Mesendoderm (in vitro differentiated cells): ENCODE measurements around the gene NKAIN4.

ENCODE experiments used
- DNase-seq: peaks from one replicate; pipeline ENCODE4 v3.0.0; 2013
- H2AK5ac ChIP-seq: 2 replicates; pipeline ENCODE4 v1.6.1; 2013; ENCODE audit warnings: low read length, inconsistent platforms
- H2BK120ac ChIP-seq: 2 replicates; pipeline ENCODE4 v1.6.1; 2013; ENCODE audit warnings: low read depth, mild to moderate bottlenecking, low read length, moderate library complexity, mixed read lengths
- H2BK15ac ChIP-seq: replicated peaks from 2 replicates; pipeline ENCODE4 v1.6.1; 2013; ENCODE audit warnings: low read depth, mild to moderate bottlenecking, moderate library complexity
- H2BK5ac ChIP-seq: 2 replicates; pipeline ENCODE4 v1.6.1; 2013; ENCODE audit warnings: low read length, inconsistent platforms
- H3K18ac ChIP-seq: 2 replicates; pipeline ENCODE4 v1.6.1; 2013; ENCODE audit warnings: mild to moderate bottlenecking, low read length, mixed read lengths
- H3K23ac ChIP-seq: one replicate; pipeline ENCODE4 v1.6.1; 2013; ENCODE audit warnings: low read length
- H3K27ac ChIP-seq: 2 replicates; pipeline ENCODE4 v1.5.1; 2013; ENCODE audit warnings: low read depth, mild to moderate bottlenecking, inconsistent platforms, low read length, moderate library complexity
- H3K27me3 ChIP-seq: 2 replicates; pipeline ENCODE4 v1.6.1; 2013; ENCODE audit warnings: low read length, control low read depth, mild to moderate bottlenecking, inconsistent platforms; ENCODE audit not compliant: insufficient read depth, poor library complexity
- H3K36me3 ChIP-seq: 2 replicates; pipeline ENCODE4 v1.6.1; 2013; ENCODE audit warnings: low read length, inconsistent platforms; ENCODE audit not compliant: control insufficient read depth, insufficient read depth
- H3K4ac ChIP-seq: one replicate; pipeline ENCODE4 v1.6.1; 2013; ENCODE audit warnings: low read depth, mild to moderate bottlenecking, low read length, moderate library complexity
- H3K4me1 ChIP-seq: 2 replicates; pipeline ENCODE4 v1.6.1; 2013; ENCODE audit warnings: low read depth, low read length, inconsistent platforms; ENCODE audit not compliant: control insufficient read depth
- H3K4me2 ChIP-seq: 2 replicates; pipeline ENCODE4 v1.6.1; 2013; ENCODE audit warnings: low read length
- H3K4me3 ChIP-seq: 2 replicates; pipeline ENCODE4 v1.5.1; 2013; ENCODE audit warnings: mild to moderate bottlenecking, low read length
- H3K56ac ChIP-seq: one replicate; pipeline ENCODE4 v1.6.1; 2013; ENCODE audit warnings: low read length
- H3K79me1 ChIP-seq: 2 replicates; pipeline ENCODE4 v1.6.1; 2013; ENCODE audit warnings: low read length, inconsistent platforms
- H3K79me2 ChIP-seq: 2 replicates; pipeline ENCODE4 v1.6.1; 2013; ENCODE audit warnings: mild to moderate bottlenecking, low read length; ENCODE audit not compliant: control insufficient read depth, insufficient read depth
- H3K9ac ChIP-seq: 2 replicates; pipeline ENCODE4 v1.6.1; 2013; ENCODE audit warnings: low read length, inconsistent platforms
- H4K5ac ChIP-seq: one replicate; pipeline ENCODE4 v1.6.1; 2013; ENCODE audit warnings: low read length
- H4K8ac ChIP-seq: one replicate; pipeline ENCODE4 v1.6.1; 2013; ENCODE audit warnings: low read depth, mild to moderate bottlenecking, control low read depth, low read length, moderate library complexity
- WGBS: extraction: QIAGEN DNeasy Blood & Tissue Kit; methylation state at CpG from one replicate; pipeline ENCODE4 v1.1.7; 2013; ENCODE audit warnings: low lambda C conversion rate, missing lambda C conversion rate; ENCODE audit not compliant: insufficient coverage; ENCODE audit errors: extremely low coverage; 5-methylcytosine and 5-hydroxymethylcytosine counted together

NKAIN4 gene

DNA sequence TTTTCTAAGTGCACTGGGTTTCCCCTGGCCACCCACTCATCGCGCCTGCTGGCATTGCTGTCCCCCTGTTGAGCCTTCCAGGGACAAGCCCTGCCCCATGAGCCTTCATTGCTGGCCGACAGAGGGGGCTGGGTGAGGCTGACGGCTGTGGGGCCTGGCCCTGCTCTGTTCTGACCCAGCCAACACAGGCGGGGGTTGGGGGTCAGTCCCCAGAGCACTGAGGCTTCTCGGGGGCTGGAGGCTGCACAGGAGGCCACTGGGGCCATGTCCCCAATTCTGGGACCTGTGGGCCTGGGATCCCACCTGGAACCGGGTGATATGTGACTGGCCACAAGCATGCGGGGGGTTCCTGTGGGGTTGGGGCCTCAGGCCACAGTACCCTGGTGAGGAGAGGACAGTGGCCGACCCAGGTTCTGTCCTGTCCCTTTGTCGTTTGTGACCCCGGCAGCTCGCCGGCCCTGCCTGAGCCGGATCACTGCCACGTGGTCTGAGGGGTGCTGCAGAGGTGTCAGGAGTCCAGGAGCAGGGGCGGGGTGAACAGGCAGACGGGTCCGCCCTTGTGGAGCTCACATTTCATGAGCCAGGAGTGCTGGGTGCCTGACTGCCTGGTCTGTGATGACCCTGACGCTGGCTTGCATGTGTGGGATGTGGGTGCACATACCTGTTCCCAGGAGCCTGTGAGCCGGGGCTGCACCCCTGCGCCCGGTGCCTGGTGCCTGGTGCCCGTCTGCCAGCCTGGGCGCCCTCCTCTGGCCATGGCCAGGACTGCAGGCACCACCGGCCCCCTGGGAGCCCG lies 36.6 kb upstream of the NKAIN4 start:
- no peak overlapping the region for H2BK15ac ChIP-seq
- H3K18ac ChIP-seq: no peak overlapping the region
- no peak overlapping the region for H3K23ac ChIP-seq
- H3K4me3 ChIP-seq: no peak overlapping the region
- peak; percentile 63 for DNase-seq
- no peak overlapping the region for H3K9ac ChIP-seq
- no peak overlapping the region for H2BK120ac ChIP-seq
- H3K27ac ChIP-seq: no peak overlapping the region
- H3K4me2 ChIP-seq: no peak overlapping the region
- H2AK5ac ChIP-seq: no peak overlapping the region
- H3K4me1 ChIP-seq: no peaks in the 10 kb centered on the region
- peaks cover under 1% of the 10 kb centered on the region for H3K27me3 ChIP-seq
- no peak overlapping the region for H4K5ac ChIP-seq
- H4K8ac ChIP-seq: no peak overlapping the region
- no peaks in the 10 kb centered on the region for H3K79me1 ChIP-seq
- peaks cover 5% of the 10 kb centered on the region for H3K36me3 ChIP-seq
- no peaks in the 10 kb centered on the region for H3K79me2 ChIP-seq
- WGBS: no CpG with 5 or more reads among the region's 26 CpGs
- no peak overlapping the region for H2BK5ac ChIP-seq
- H3K4ac ChIP-seq: no peak overlapping the region
- peak overlapping the region; percentile 17 for H3K56ac ChIP-seq

GRCh38 chr20:63290136-63290676 lies 35.9 kb upstream of the NKAIN4 start:
- Histone ChIP-seq H2BK15ac (no peak overlapping the region), H3K4ac (no peak overlapping the region), H3K18ac (no peak overlapping the region), H4K5ac (no peak overlapping the region), H4K8ac (no peak overlapping the region), H3K9ac (no peak overlapping the region), H3K79me1 (no peaks in the 10 kb centered on the region), H3K56ac (no peak overlapping the region), H2BK120ac (no peak overlapping the region), H2BK5ac (no peak overlapping the region), H3K4me3 (no peak overlapping the region), H2AK5ac (no peak overlapping the region), H3K4me1 (no peaks in the 10 kb centered on the region), H3K36me3 (peaks cover 7% of the 10 kb centered on the region), H3K79me2 (no peaks in the 10 kb centered on the region), H3K4me2 (no peak overlapping the region), H3K23ac (no peak overlapping the region), H3K27ac (no peak overlapping the region), H3K27me3 (no peaks in the 10 kb centered on the region)
- WGBS: no CpG with 5 or more reads among the region's 17 CpGs
- DNase-seq: no peak

- Histone ChIP-seq H3K56ac (no peak overlapping the region), H3K4me1 (no peaks in the 10 kb centered on the region), H3K27ac (no peak overlapping the region), H3K9ac (no peak overlapping the region), H2BK120ac (no peak overlapping the region), H3K79me2 (no peaks in the 10 kb centered on the region), H3K18ac (no peak overlapping the region), H3K27me3 (no peaks in the 10 kb centered on the region), H2AK5ac (no peak overlapping the region), H4K8ac (no peak overlapping the region), H2BK15ac (no peak overlapping the region), H3K79me1 (no peaks in the 10 kb centered on the region), H3K4me3 (no peak overlapping the region), H3K36me3 (peaks cover 9% of the 10 kb centered on the region), H2BK5ac (no peak overlapping the region), H4K5ac (no peak overlapping the region), H3K4ac (no peak overlapping the region), H3K23ac (no peak overlapping the region), H3K4me2 (no peak overlapping the region)
- DNase-seq: no peak
- WGBS: no CpG with 5 or more reads among the region's 25 CpGs
Measured at GRCh38 chr20:63289311-63290135, 35.3 kb upstream of the NKAIN4 start.

DNA sequence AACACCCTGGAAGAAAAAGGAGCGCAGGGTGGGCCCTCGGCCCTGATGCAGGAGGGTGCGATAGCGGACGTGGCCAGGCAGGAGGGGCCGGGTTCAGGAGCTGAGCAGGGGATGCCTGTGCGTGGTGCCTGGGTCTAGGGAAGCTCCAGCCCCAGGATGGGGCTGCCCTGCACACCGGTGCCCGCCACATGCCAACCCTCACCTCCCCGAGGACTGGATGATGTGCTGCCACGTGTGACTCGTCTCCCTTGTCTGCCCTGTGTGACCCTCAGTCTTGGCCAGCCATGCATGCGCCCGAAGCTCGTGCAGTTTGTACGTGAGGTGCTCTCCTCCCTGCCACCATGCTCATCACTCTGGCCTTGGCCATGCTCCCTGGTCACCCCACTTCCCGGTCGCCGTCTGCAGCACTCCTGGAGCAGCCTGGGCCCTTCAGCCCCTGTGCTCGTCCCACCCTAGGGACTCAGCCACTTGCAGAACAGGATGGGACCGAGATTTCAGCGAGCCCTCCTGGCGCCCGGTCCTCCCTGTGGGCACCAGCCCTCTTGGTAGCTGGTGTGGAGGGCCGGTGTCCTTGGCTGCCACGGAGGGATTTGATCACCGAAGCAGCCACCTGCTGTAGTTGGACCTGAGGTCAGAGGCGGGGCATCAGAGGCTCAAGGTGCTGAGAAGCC lies 34.5 kb upstream of the NKAIN4 start:
- peaks cover 11% of the 10 kb centered on the region for H3K36me3 ChIP-seq
- no peak overlapping the region for H3K9ac ChIP-seq
- DNase-seq: no peak
- H2BK5ac ChIP-seq: no peak overlapping the region
- H3K27me3 ChIP-seq: no peaks in the 10 kb centered on the region
- H2AK5ac ChIP-seq: no peak overlapping the region
- H3K18ac ChIP-seq: no peak overlapping the region
- no peak overlapping the region for H3K23ac ChIP-seq
- H3K4me1 ChIP-seq: no peaks in the 10 kb centered on the region
- no peak overlapping the region for H3K4ac ChIP-seq
- no peak overlapping the region for H3K56ac ChIP-seq
- no peak overlapping the region for H2BK15ac ChIP-seq
- no CpG with 5 or more reads among the region's 28 CpGs for WGBS
- H3K4me3 ChIP-seq: no peak overlapping the region
- no peaks in the 10 kb centered on the region for H3K79me2 ChIP-seq
- H3K4me2 ChIP-seq: no peak overlapping the region
- no peaks in the 10 kb centered on the region for H3K79me1 ChIP-seq
- H4K5ac ChIP-seq: no peak overlapping the region
- H3K27ac ChIP-seq: no peak overlapping the region
- H4K8ac ChIP-seq: no peak overlapping the region
- no peak overlapping the region for H2BK120ac ChIP-seq

- no peaks in the 10 kb centered on the region for H3K27me3 ChIP-seq
- no peak for DNase-seq
- no peak overlapping the region for H2BK15ac ChIP-seq
- WGBS: no CpG with 5 or more reads among the region's 55 CpGs
- no peak overlapping the region for H2BK5ac ChIP-seq
- no peaks in the 10 kb centered on the region for H3K79me1 ChIP-seq
- no peak overlapping the region for H3K4ac ChIP-seq
- no peak overlapping the region for H3K18ac ChIP-seq
- no peaks in the 10 kb centered on the region for H3K79me2 ChIP-seq
- H3K23ac ChIP-seq: no peak overlapping the region
- no peak overlapping the region for H3K9ac ChIP-seq
- no peak overlapping the region for H3K4me2 ChIP-seq
- no peak overlapping the region for H3K56ac ChIP-seq
- no peak overlapping the region for H3K4me3 ChIP-seq
- no peak overlapping the region for H2AK5ac ChIP-seq
- peaks cover 11% of the 10 kb centered on the region for H3K36me3 ChIP-seq
- no peak overlapping the region for H4K5ac ChIP-seq
- H2BK120ac ChIP-seq: no peak overlapping the region
- no peak overlapping the region for H3K27ac ChIP-seq
- H3K4me1 ChIP-seq: no peaks in the 10 kb centered on the region
- no peak overlapping the region for H4K8ac ChIP-seq
Measured at GRCh38 chr20:63287697-63288580, 33.7 kb upstream of the NKAIN4 start.
